LNCAP (cell line): ENCODE measurements around the gene GLOD5.
A peak's percentile ranks its signal among the peaks of the same experiment; 100 is the strongest.

ENCODE experiments used
- CTCF ChIP-seq: fragments of 450-650 bp; IDR thresholded peaks from 2 replicates; pipeline ENCODE4 v1.5.1; 2017; ENCODE audit warnings: mild to moderate bottlenecking

GLOD5 gene

GRCh38 chrX:48761674-48762471, at the start of gene GLOD5:
TSS of gene GLOD5 (plus strand) at chrX:48761747. CDS start at chrX:48761791, 44 bp downstream.
- peak; percentile 43 for TF ChIP-seq CTCF

DNA sequence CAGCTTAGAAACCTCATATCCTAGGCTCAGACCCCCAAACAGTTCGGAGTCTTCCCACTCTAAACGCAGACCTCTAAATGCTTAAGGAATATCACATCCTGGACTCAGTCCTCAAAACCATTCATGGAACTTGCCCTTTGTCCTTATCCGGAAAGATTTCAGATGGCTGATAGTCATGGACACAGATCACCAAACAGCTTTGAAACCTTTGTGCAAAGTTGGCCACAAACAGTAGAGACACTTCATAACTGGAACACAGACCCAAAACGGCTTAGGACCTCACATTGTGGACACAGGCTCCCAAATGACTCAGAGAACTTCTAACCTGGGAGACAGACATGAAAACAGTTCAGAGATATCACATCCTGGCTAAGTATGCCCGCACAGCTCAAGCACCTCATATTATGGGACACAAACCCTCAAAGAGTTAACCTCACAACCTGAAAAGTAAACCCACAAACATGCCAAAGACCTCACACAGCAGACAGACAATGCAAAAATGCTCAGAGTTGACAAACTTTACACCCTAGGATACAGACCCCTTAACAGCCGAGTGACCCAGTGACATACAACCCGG, 49.5 kb upstream of the GLOD5 start:
- TF ChIP-seq CTCF = no peak

DNA sequence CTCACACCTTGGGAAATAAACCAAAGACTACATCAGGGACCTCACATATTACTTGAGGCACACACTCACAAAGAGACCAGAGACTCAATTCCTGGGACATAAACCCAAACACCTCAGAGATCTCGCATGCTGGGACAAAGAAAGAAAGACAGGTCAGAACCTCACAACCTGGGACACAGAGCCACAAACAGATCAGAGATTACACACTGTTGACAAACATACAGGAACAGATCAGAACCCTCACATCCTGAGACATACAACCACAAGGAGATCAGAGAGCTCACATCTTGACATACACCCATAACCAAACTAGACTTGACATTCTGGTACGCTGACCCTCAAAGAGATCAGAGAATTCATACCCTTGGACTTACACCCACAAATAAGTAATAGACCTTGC, 47.7 kb upstream of the GLOD5 start:
- TF ChIP-seq CTCF = no peak

DNA sequence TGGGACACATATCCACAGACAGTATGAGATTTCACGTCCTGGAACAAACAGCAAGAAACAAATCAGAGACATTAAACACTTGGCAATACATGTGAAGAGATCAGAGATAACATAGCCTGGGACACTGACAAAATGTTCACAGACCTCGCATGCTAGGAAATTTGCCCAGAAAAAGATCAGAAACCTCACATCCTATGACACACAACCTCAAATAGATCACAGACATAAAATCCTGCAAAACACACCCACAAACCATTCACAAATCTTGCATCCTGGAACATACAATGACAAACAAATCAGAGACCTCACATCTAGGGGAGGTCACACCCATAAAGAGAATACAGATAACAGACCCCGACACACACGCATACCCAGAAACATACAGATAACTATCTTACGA, 47.0 kb upstream of the GLOD5 start:
- TF ChIP-seq CTCF = no peak

- TF ChIP-seq CTCF = no peak
Observed at GRCh38 chrX:48715072-48715471, 46.5 kb upstream of the GLOD5 start.

DNA sequence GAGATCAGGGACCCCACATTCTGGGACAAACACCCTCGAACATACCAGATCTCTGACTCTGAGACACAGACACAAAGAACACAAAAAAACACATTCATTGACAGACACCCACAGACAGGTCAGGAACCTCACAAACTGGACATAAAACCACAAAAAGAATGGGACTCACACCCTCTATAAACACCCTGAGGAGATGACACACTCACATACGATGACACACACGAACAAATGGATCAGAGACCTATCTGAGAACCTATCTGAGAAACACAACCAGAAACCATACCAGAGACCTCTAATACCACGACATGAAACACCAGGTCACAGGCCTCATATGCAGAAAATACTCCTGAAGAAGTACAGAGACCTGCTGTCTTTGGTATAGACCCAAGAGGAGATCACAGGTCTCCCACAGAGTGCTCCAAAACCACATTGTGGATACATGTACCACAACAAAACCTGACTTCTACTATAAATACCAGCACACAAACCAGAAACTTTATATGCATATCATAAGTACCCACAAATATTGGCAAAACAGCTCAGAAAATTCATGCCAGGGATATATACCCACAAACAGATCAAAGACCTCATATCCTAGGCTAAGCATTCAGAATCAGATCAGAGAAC, 45.6 kb upstream of the GLOD5 start:
- no peak for TF ChIP-seq CTCF

- TF ChIP-seq CTCF = no peak
Observed at GRCh38 chrX:48719958-48720357, 41.6 kb upstream of the GLOD5 start.
